ENCODE data around the gene IRAK1. TPM values are rescaled to one million over a fixed set of nuclear protein-coding genes. Genes with fewer than 3 reads are reported as not detected.

Gene IRAK1
- total and polyA plus RNA-seq, 2 of the 8 experiments (the other 6 are each of a cell fraction or from before 2014, with no cell fraction given) = 26.6 to 41.7 TPM

- no peak for TF ChIP-seq YY1 (IDR thresholded peaks at IDR 0.05; ENCODE audit: low read depth, low read length)
- TF ChIP-seq CBX8 (IDR thresholded peaks at IDR 0.05; ENCODE audit: borderline replicate concordance, low read depth, low read length) = no peak
These were observed 6.7 kb upstream of the IRAK1 start (continued) for GRCh38 chrX:154026136-154027021.
